ENCODE results near the gene GDF9.

DNA sequence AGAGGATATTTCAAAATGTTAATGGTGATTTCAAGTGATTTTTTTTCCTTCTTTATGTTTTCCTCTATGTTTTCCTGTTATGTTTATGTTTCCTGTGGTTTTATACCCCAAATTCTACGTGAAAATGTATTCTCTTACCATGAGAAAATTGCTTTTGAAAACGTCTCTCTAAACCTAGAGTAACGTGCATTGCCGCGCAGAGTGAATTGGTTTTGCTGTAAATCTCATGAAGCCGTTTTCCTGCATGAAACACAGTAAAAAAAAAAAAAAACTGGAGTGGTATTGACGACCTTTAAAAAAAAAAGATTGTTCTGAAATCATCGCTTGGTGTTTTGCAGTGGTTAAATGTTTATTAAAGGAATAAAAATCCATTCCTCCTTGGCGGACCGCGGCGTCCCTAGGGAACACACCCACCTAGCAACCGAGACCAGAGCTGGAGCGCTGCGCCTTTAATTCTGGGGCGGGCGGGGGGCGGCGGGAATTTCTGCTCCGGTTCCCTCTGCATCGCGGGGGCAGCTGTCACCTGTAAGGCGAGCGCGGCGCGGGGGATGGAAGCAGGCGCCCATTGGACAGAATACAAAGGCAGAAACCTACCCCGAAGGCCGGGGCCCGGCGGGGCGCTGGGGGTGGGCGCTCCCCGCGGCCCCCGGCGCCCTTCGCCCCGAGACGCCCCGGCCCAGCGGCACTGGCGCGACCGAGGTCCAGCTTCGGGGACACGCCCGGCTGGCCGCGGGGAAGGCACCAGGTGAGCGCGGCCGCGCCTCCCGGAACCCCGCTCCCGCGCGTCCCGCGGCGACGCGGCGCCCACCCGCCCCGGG lies 53.3 kb downstream of the GDF9 start, which contains the start of gene SOWAHA:
- TF ChIP-seq, protein P1, sequence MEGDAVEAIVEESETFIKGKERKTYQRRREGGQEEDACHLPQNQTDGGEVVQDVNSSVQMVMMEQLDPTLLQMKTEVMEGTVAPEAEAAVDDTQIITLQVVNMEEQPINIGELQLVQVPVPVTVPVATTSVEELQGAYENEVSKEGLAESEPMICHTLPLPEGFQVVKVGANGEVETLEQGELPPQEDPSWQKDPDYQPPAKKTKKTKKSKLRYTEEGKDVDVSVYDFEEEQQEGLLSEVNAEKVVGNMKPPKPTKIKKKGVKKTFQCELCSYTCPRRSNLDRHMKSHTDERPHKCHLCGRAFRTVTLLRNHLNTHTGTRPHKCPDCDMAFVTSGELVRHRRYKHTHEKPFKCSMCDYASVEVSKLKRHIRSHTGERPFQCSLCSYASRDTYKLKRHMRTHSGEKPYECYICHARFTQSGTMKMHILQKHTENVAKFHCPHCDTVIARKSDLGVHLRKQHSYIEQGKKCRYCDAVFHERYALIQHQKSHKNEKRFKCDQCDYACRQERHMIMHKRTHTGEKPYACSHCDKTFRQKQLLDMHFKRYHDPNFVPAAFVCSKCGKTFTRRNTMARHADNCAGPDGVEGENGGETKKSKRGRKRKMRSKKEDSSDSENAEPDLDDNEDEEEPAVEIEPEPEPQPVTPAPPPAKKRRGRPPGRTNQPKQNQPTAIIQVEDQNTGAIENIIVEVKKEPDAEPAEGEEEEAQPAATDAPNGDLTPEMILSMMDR (IDR thresholded peaks at IDR 0.05; ENCODE audit: low read depth, low read length): no peak
- TF ChIP-seq POLR2A (IDR thresholded peaks at IDR 0.05; ENCODE audit: extremely low read depth, insufficient read length) (no peak), MAX (IDR thresholded peaks at IDR 0.05; ENCODE audit: low read depth, low read length) (no peak), MYC (IDR thresholded peaks at IDR 0.05; ENCODE audit: low read depth, low read length) (no peak)
